K562 (cell line): ENCODE measurements around the gene MDM1. TPM values are rescaled to one million over a fixed set of nuclear protein-coding genes. Genes with fewer than 3 reads are reported as not detected.

Experiments
- DMBX1 ChIP-seq: fragments of 250-450 bp; sonication (Bioruptor Pico); IDR thresholded peaks from 2 replicates; pipeline ENCODE4 v1.8.0; 2022; ENCODE audit warnings: inconsistent platforms, mild to moderate bottlenecking, moderate library complexity, borderline replicate concordance
- GTF2F1 ChIP-seq: IDR thresholded peaks from 2 replicates; pipeline ENCODE4 v1.6.1; 2011; ENCODE audit warnings: low read depth, low read length, improper control_type of control experiment
- HBP1 ChIP-seq: fragments of 450-650 bp; formaldehyde crosslinking; IDR thresholded peaks from 2 replicates; pipeline ENCODE4 v1.4.0; 2022; ENCODE audit warnings: missing genetic modification characterization
- IRF2 ChIP-seq: sonication (generic); formaldehyde crosslinking; IDR thresholded peaks from 2 replicates; pipeline ENCODE4 v1.8.1; 2022; ENCODE audit warnings: mild to moderate bottlenecking, missing genetic modification reagents
- JUN ChIP-seq, 2 experiments: sonication (generic) in 1 of 2; formaldehyde crosslinking in 1 of 2; IDR thresholded peaks; 2 replicates each; pipeline versions ENCODE4 v1.6.1 to v1.8.0; 2012 to 2022; ENCODE audit warnings: borderline replicate concordance in 2 of 2, mild to moderate bottlenecking in 2 of 2, improper control_type of control experiment in 1 of 2, low read depth in 1 of 2, low read length in 1 of 2, missing genetic modification reagents in 1 of 2
- NBN ChIP-seq: fragments of 450-650 bp; IDR thresholded peaks from 2 replicates; pipeline ENCODE4 v1.6.1; 2016; ENCODE audit warnings: low read depth, mild to moderate bottlenecking
- PURB ChIP-seq: sonication (generic); formaldehyde crosslinking; IDR thresholded peaks from 2 replicates; pipeline ENCODE4 v1.9.0; 2021; ENCODE audit warnings: low read depth, mild to moderate bottlenecking, missing genetic modification reagents
- TAL1 ChIP-seq: fragments of 450-650 bp; IDR thresholded peaks from 2 replicates; pipeline ENCODE4 v1.6.1; 2016; ENCODE audit warnings: mild to moderate bottlenecking
- TCF3 ChIP-seq: sonication (generic); formaldehyde crosslinking; IDR thresholded peaks from 2 replicates; pipeline ENCODE4 v1.4.0; 2020; ENCODE audit warnings: mild to moderate bottlenecking, missing genetic modification reagents
- ZNF263 ChIP-seq: sonication (generic); formaldehyde crosslinking; IDR thresholded peaks from 2 replicates; pipeline ENCODE4 v1.8.0; 2022; ENCODE audit warnings: mild to moderate bottlenecking, missing genetic modification reagents, borderline replicate concordance
- ZNF277 ChIP-seq: fragments of 250-450 bp; sonication (Bioruptor Pico); IDR thresholded peaks from 2 replicates; pipeline ENCODE4 v1.8.0; 2022; ENCODE audit warnings: inconsistent platforms, mild to moderate bottlenecking, moderate library complexity, borderline replicate concordance
- ZNF778 ChIP-seq: fragments of 450-650 bp; formaldehyde crosslinking; IDR thresholded peaks from 2 replicates; pipeline ENCODE4 v1.4.0; 2020; ENCODE audit warnings: mild to moderate bottlenecking, moderate library complexity
- ZNF79 ChIP-seq: fragments of 250-450 bp; sonication (Bioruptor Pico); IDR thresholded peaks from 2 replicates; pipeline ENCODE4 v1.4.0; 2020; ENCODE audit warnings: low read depth, mild to moderate bottlenecking, moderate library complexity
- polyA plus RNA-seq, 8 experiments: library from polyadenylated mRNA; depleted of rRNA in 4 of 8; stranded (reverse) in 5 of 8; unstranded in 3 of 8; fragments of >200 nt; fragmentation: Nextera tagmentation in 2 of 8; fragmentation: Illumina TruSeq in 1 of 8; extraction: Ambion mirVana in 2 of 8; extraction: Trizol in 1 of 8; gene quantifications; 2 replicates each; pipeline versions ENCODE4 v1.2.1 to v1.2.3, GENCODE V29; 2011 to 2014; ENCODE audit warnings: inconsistent platforms in 1 of 8, missing spikeins in 1 of 8
- total RNA-seq, 7 experiments: library from RNA; depleted of rRNA in 6 of 7; stranded (reverse); fragments of >200 nt in 6 of 7; fragmentation: Illumina TruSeq in 2 of 7; extraction: Trizol in 2 of 7; gene quantifications; 2 replicates each; pipeline versions ENCODE4 v1.2.1 to v1.2.3, GENCODE V29; 2011 to 2021; ENCODE audit warnings: low replicate concordance in 1 of 7
- TF ChIP-seq, protein P1 (sequence below): fragments of 250-450 bp; sonication (Bioruptor Pico); IDR thresholded peaks from 2 replicates; pipeline ENCODE4 v1.4.0; 2020; ENCODE audit warnings: mild to moderate bottlenecking, moderate library complexity, borderline replicate concordance

MDM1 gene
- total and polyA plus RNA-seq, 9 of the 15 experiments (the other 6 are each of a cell fraction or from before 2014, with no cell fraction given): 7.5 to 16.8 (median 13.1) TPM

DNA sequence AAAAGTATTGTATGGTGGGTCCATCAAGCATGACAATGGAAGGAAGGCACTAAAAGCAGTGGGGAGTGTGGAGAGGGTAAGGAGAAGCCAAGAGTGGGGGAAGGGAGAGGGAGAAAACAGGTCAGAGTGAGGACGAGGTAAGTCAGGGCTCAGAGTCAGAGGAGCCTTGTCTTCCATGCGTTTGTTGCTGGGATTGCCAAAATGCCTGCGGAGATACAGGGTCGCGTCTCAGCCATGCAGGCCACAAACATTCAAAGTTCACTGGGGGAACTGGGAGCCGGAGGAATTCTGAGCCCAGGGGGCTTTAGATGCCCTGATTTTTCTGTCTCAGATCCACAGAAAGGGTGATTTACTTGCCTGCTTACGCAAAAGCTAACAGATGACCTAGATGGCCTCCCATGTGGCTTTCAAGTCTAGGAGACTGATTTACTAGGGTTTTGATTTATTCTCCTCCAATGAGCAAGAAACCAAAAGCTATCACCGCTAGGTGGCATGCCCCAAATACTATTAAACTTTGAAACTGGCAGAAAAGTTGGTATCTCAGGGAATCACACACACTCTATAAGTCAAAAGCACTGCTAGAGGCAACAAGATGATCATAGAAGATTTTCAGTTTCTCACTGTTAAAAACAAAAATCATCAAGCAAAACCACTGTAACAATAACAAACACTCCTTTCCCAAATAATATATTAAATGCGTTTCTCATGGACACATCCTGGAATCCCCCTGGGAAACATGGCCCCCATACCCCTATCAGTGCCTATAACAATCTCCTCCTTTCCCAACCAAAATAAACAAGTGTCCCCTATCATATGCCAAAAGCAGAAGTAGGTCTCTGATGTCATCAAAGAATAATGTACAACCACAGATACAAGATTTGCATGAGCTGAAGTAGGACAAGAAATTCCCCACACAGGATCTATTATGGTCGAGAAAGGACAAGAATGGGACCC is 26.6 kb upstream of the MDM1 start (continued):
- TF ChIP-seq, protein P1, sequence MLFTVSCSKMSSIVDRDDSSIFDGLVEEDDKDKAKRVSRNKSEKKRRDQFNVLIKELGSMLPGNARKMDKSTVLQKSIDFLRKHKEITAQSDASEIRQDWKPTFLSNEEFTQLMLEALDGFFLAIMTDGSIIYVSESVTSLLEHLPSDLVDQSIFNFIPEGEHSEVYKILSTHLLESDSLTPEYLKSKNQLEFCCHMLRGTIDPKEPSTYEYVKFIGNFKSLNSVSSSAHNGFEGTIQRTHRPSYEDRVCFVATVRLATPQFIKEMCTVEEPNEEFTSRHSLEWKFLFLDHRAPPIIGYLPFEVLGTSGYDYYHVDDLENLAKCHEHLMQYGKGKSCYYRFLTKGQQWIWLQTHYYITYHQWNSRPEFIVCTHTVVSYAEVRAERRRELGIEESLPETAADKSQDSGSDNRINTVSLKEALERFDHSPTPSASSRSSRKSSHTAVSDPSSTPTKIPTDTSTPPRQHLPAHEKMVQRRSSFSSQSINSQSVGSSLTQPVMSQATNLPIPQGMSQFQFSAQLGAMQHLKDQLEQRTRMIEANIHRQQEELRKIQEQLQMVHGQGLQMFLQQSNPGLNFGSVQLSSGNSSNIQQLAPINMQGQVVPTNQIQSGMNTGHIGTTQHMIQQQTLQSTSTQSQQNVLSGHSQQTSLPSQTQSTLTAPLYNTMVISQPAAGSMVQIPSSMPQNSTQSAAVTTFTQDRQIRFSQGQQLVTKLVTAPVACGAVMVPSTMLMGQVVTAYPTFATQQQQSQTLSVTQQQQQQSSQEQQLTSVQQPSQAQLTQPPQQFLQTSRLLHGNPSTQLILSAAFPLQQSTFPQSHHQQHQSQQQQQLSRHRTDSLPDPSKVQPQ: no peak
- TF ChIP-seq TAL1 (no peak), PURB (CRISPR knock-in tag) (no peak), ZNF79 (CRISPR knock-in tag) (no peak), GTF2F1 (no peak), ZNF277 (CRISPR knock-in tag) (no peak), HBP1 (CRISPR knock-in tag) (no peak), DMBX1 (CRISPR knock-in tag) (no peak), ZNF778 (CRISPR knock-in tag) (no peak), JUN (IDR thresholded peaks at IDR 0.05; ENCODE audit: borderline replicate concordance, low read depth, low read length) (no peak), JUN (CRISPR knock-in tag; IDR thresholded peaks at IDR 0.05; ENCODE audit: borderline replicate concordance) (no peak), NBN (no peak), TCF3 (CRISPR knock-in tag) (no peak), IRF2 (CRISPR knock-in tag) (no peak), ZNF263 (CRISPR knock-in tag) (no peak)
